GM18499 (cell line): ENCODE results near the gene FAM83G.
"Not testable (repeated sequence)": the region's sequence is repeated elsewhere in the genome, so short reads cannot be mapped to it uniquely, and the experiment has no call there.

Source experiments
- ATAC-seq: cut with Tn5 transposase; IDR thresholded peaks from one replicate; pipeline ENCODE4 v1.9.1; 2021; ENCODE audit warnings: moderate number of reproducible peaks; ENCODE audit not compliant: insufficient read depth, unreplicated experiment

FAM83G gene

DNA sequence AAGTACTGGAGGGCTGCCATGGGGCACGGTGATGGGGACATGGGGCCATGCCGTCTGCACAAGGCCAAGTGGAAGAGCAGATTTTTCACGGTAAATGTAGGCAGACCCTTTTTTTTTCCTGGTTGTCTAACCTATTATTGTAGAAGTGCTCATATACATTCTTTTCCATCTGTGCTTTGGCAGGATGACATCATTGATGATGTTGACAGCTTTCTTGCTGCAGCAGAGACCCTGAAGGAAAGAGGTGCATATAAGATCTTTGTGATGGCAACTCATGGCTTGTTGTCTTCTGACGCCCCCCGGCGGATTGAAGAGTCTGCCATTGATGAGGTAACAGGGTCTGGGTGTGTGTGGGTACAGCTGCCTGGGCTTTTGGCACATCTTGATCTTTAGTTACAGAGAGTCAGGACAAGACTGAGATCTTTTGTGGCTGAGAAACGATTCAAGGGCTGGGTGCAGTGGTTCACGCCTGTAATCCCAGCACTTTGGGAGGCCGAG, 75.9 kb downstream of the FAM83G start:
- no peak for ATAC-seq

DNA sequence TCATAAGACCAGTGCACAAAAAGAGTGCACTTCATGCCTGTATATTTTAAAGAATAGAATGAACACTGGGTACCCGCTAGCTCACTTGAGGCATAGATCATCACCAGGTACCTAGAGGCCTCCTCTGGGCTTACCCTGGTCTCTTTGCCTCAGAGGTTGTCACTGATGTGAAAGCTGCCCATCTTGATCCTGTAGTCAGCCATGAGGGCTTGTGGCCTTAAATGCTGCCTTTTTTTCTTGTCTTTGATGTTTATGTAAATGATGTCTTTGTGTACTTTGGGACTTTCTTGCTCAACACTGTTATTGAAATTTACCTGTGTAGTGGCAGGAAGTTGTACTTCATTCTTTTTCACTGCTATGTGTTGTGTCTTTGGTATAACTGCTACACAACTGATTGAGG, 79.4 kb downstream of the FAM83G start:
- ATAC-seq, result no peak

DNA sequence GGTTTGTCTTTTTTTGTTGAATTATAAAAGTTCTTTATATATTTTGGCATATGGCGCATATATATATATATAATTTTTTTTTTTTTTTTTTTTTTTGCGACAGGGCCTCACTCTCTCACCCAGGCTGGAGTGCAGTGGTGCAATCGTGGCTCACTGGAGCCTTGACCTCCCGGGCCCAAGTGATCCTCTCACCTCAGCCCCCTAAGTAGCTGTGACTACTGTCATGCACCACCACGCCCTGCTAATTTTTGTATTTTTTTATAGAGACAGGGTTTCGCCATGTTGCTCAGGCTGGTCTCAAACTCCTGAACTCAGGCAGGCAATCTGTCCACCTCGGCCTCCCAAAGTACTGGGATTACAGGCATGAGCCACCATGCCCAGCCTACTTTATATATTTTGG, 82.0 kb downstream of the FAM83G start:
- not testable (repeated sequence) for ATAC-seq

GRCh38 chr17:18921912-18922451, 82.6 kb downstream of the FAM83G start:
- no peak for ATAC-seq

DNA sequence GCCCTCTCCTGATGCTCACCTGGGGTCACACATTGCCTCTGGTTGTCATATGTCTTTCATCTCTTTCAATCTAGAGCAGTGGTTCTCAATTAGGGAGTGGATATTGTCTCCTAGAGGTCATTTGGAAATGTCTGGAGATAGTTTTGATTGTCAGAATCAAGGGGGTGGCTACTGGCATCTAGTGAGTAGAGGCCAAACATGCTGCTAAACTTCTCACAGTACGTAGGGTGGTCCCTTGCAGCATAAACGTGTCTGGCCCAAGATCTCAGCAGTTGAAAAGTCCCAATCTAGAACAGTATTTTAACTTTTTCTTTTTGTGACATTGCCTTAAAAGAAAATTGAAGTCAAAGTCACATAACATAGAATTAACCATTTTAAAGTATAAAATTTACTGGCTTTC, 83.1 kb downstream of the FAM83G start:
- no peak for ATAC-seq

GRCh38 chr17:18920911-18921441, 83.6 kb downstream of the FAM83G start:
- no peak for ATAC-seq

- no peak for ATAC-seq
Observed at GRCh38 chr17:18919963-18920362, 84.6 kb downstream of the FAM83G start.
